ENCODE measurements around the gene PRKAA1.
"Not testable (repeated sequence)": the region's sequence is repeated elsewhere in the genome, so short reads cannot be mapped to it uniquely, and the experiment has no call there.

PRKAA1 gene

DNA sequence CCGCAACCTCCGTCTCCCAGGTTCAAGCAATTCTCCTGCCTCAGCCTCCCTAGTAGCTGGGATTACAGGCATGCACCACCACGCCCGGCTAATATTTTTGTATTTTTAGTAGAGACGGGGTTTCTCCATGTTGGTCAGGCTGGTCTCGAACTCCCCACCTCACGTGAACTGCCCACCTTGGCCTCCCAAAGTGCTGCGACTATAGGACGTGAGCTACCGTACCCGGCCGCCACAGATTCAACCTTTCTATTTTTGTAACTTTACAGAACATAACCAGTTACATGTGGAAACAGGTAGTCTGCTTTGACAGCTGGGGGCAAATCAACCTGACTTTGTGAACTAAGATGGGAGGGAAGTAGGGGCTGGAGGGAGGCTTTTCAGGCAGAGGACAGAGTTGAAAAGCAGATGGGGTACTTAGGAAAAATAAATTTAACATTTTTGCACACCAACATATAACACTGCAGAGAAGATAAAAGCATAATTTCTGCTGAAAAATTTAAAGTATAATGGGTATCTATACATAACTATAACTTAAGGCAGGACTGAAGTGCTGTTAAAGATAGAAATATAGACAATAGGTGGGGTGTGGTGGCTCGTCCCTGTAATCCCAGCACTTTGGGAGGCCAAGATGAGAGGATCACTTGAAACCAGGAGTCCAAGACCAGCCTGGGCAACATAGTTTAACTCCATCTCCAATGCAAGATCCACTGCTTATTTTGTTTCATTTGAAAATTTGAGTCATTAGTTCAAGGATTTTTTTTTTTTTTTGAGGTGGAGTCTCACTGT is 31.8 kb upstream of the PRKAA1 start:
- TF ChIP-seq, protein P1, sequence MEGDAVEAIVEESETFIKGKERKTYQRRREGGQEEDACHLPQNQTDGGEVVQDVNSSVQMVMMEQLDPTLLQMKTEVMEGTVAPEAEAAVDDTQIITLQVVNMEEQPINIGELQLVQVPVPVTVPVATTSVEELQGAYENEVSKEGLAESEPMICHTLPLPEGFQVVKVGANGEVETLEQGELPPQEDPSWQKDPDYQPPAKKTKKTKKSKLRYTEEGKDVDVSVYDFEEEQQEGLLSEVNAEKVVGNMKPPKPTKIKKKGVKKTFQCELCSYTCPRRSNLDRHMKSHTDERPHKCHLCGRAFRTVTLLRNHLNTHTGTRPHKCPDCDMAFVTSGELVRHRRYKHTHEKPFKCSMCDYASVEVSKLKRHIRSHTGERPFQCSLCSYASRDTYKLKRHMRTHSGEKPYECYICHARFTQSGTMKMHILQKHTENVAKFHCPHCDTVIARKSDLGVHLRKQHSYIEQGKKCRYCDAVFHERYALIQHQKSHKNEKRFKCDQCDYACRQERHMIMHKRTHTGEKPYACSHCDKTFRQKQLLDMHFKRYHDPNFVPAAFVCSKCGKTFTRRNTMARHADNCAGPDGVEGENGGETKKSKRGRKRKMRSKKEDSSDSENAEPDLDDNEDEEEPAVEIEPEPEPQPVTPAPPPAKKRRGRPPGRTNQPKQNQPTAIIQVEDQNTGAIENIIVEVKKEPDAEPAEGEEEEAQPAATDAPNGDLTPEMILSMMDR (IDR thresholded peaks at IDR 0.05; ENCODE audit: insufficient read depth, missing control alignments), result no peak
- no peak for FAIRE-seq

DNA sequence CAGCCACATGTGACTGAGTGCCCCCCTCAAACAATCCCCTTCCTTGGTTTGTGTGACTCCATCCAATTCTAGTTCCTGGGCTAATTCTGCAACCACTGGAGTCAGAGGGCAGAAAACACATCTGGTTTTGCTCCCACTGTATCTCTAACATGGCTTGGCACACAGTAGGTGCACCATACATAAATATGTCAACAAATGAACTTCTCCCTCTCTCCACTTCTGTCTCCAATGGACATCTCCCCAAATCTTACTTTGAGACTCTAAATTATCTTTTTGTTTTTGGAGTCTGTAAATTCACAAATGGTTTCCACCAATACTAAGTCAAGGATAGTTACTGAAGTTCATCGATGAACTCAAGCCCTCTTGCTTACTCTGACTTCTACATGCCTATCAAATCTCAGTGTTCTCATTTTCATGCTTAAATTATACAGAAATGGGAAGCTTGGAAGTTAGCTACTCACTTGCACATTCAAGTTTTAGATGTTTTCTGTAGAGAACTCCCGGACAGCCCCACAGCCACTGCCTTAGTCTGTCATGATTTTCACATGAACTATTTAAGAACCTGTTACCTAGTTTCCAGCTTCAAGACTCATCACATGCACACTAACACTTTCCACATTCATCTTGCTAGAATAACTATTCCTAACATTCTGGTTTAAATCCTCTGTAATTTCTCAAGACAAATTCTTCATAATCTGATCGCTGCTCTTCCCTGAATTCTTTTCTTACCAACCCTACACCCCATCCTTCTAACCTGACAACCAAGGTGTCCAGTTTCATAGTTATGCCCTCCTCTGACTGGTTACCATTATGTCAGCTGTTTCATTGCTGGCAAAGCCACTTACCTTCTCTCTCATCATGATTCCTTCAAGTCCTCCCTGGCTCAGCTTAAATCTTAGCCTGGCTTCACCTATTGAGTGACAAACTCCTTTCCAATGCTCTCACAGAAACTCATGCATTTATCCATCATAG is 30.8 kb upstream of the PRKAA1 start:
- FAIRE-seq (no peak), DNase-seq (ENCODE audit: insufficient read length, low spot score) (no peak)
- TF ChIP-seq, protein P1 (IDR thresholded peaks at IDR 0.05; ENCODE audit: insufficient read depth, missing control alignments), result no peak

More for the DNA sequence above, 31.8 kb upstream of the PRKAA1 start:
- DNase-seq (ENCODE audit: insufficient read length, low spot score), result no peak

DNA sequence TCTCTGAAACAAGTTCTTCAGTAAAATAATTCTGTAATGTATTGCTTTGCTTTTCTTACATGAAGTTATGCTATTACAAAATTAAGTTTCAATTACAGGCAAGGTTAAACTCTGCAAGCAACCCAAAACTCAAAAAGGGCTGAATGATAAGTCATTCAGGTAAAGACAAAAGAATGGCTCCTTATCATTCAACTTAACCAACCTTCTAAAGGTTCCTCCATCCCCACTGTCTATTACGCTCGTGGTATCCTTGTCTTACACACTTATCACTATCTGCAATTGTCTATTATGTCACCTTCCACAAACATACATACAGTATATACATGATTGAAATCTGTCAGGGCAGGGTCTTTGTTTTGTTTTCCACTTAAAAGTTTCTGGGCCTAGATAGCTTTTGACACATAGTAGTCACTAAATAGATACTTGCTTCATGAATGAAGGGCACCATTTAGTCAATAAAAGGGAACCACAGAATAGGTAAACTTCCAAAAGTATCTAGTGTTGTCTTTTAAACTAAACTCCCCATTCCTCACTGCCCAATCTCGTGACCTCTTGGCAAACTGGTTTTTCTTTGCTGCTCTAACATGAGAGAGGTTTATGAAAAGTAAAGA is 30.0 kb upstream of the PRKAA1 start:
- no peak for DNase-seq (ENCODE audit: insufficient read length, low spot score)
- FAIRE-seq, result no peak
- TF ChIP-seq, protein P1 (IDR thresholded peaks at IDR 0.05; ENCODE audit: insufficient read depth, missing control alignments), result no peak

DNA sequence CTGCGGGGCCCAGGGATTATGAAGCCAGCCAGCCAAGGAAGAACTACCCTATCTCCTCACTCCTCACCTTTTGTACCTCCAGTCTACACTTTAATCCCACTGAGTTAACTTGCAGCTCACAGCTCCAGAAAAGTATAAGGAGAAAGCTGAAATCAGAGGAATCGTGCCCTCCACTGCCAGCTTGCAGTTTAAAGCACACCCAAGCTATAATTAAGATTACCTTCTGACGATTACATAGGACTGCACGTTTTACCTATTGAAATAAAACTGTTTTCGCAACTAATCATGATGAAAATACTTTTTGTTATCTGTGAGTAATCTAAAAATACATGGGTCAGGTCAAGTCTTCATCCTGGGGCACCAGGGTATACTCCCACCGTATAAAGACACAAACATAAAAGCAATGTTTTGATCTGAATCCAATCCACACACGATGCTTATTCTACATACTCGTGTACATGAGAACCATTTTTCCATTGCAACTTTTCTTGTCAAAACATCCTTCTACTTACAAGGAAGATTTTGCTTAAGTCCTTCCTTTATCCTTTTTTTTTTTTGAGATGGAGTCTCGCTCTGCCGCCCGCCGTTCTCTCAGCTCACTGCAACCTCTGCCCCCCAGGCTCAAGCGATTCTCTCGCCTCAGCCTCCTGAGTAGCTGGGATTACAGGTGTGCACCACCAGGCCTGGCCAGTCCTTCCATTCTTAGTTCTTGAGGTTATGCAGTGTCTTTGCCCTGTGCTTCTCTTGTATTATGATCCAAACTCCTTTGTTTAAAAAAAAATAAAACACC is 29.2 kb upstream of the PRKAA1 start:
- DNase-seq (ENCODE audit: insufficient read length, low spot score) (no peak), FAIRE-seq (no peak)
- TF ChIP-seq, protein P1 (IDR thresholded peaks at IDR 0.05; ENCODE audit: insufficient read depth, missing control alignments), result no peak

DNA sequence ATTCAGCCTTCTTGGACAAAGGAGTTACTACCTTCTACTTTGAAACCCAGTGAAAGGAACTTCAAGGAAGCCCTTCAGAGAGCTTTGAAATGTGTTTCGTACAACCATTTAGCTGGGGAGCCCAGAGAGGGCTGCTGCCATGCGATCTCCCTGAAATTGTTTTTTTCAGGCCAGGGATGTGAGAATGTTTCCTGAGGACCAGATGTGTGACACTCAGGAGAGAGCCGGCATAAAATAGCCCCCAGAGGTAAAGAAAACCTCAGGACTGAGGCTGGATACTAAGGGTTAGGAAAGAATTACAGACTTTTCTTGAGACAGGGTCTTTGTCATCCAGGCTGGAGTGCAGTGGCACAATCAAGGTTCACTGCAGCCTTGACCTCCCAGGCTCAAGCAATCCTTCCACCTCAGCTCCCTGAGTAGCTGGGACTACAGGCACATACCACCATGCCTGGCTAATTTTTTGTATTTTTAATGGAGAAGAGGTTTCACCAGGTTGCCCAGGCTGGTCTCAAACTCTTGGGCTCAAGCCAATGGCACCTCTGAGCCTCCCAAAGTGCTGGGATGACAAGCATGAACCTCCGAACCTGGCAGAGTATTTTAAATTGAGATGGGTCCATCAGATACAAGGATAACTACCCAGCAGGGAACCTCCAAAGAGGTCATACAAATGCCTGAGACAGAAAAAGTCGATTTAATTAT is 28.5 kb upstream of the PRKAA1 start:
- DNase-seq (ENCODE audit: insufficient read length, low spot score) (no peak), FAIRE-seq (no peak)
- TF ChIP-seq, protein P1 (IDR thresholded peaks at IDR 0.05; ENCODE audit: insufficient read depth, missing control alignments), result no peak

DNA sequence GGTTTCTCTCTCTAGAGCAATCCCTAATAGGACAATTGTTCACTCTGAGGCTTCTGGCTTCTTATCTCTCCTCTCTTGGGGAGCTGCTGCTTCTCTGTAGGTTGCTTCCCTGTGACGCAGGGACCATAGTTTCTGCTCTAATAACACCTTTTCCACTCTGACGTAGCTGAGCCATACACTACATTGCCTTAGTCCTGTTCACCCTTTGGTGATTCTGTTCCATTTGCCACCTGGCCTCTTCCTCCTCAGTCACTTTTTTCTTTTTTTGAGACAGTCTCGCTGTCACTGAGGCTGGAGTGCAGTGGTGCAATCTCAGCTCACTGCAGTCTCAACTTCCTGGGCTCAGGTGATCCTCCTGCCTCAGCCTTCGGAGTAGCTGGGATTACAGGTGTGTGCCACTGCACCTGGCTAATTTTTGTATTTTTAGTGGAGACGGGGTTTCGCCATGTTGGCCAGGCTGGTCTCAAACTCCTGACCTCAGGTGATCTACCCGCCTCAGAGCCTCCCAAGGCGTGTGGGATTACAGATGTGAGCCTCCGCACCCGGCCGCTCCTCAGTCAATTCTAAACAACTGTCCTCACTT is 27.4 kb upstream of the PRKAA1 start:
- DNase-seq (ENCODE audit: insufficient read length, low spot score); FAIRE-seq: not testable (repeated sequence)
